ENCODE measurements around the gene CEACAM5. TPM values are rescaled to one million over a fixed set of nuclear protein-coding genes. Genes with fewer than 3 reads are reported as not detected.
"Not testable (repeated sequence)": the region's sequence is repeated elsewhere in the genome, so short reads cannot be mapped to it uniquely, and the experiment has no call there.

Gene CEACAM5
- polyA plus RNA-seq, 1 experiment: not detected

- no peak for TF ChIP-seq CTCF (IDR thresholded peaks at IDR 0.05; ENCODE audit: insufficient read depth, low read depth, low read length)
- POLR2A ChIA-PET: no interaction called here
- DNase-seq (ENCODE audit: low read depth): no peak
- Histone ChIP-seq H3K36me3 (ENCODE audit: control insufficient read depth, insufficient read depth, low read length) (no peaks in the 10 kb centered on the region), H3K27me3 (ENCODE audit: control insufficient read depth, insufficient read depth, low read length) (no peaks in the 10 kb centered on the region), H3K4me3 (ENCODE audit: low read depth, low read length) (no peak overlapping the region)
- CTCF ChIA-PET: no interaction called here
Observed at GRCh38 chr19:41705393-41706174, 2.8 kb upstream of the CEACAM5 start.

GRCh38 chr19:41706741-41707501 is 1.5 kb upstream of the CEACAM5 start:
- CTCF ChIA-PET: interaction anchor here (0.8 to 1.4 kb wide), 5 partner anchors 10 to 110 kb away, joined by 3 to 5 read pairs (median 3); partner anchors contain the start of gene CEACAM7
- Histone ChIP-seq H3K4me3 (ENCODE audit: low read depth, low read length) (no peak overlapping the region), H3K36me3 (ENCODE audit: control insufficient read depth, insufficient read depth, low read length) (no peaks in the 10 kb centered on the region), H3K27me3 (ENCODE audit: control insufficient read depth, insufficient read depth, low read length) (no peaks in the 10 kb centered on the region)
- POLR2A ChIA-PET: no interaction called here
- peak; percentile 57 for TF ChIP-seq CTCF (IDR thresholded peaks at IDR 0.05; ENCODE audit: insufficient read depth, low read depth, low read length)
- DNase-seq (ENCODE audit: low read depth): no peak

- no peak for TF ChIP-seq CTCF (IDR thresholded peaks at IDR 0.05; ENCODE audit: insufficient read depth, low read depth, low read length)
- POLR2A ChIA-PET: no interaction called here
- Histone ChIP-seq H3K4me3 (ENCODE audit: low read depth, low read length) (no peak overlapping the region), H3K36me3 (ENCODE audit: control insufficient read depth, insufficient read depth, low read length) (no peaks in the 10 kb centered on the region), H3K27me3 (ENCODE audit: control insufficient read depth, insufficient read depth, low read length) (no peaks in the 10 kb centered on the region)
- CTCF ChIA-PET: interaction anchor here (1.0 to 1.4 kb wide), 4 partner anchors 9 to 111 kb away, joined by 3 to 5 read pairs (median 3); partner anchors contain the start of gene CEACAM7
- no peak for DNase-seq (ENCODE audit: low read depth)
Observed at GRCh38 chr19:41707502-41707812, 969 bp upstream of the CEACAM5 start.

GRCh38 chr19:41707871-41708371 is 505 bp upstream of the CEACAM5 start:
- POLR2A ChIA-PET: no interaction called here
- no peaks in the 10 kb centered on the region for H3K27me3 ChIP-seq (ENCODE audit: control insufficient read depth, insufficient read depth, low read length)
- no peak for TF ChIP-seq CTCF (IDR thresholded peaks at IDR 0.05; ENCODE audit: insufficient read depth, low read depth, low read length)
- CTCF ChIA-PET: interaction anchor here (1.0 to 1.1 kb wide), 2 partner anchors 19 to 111 kb away, joined by 3 read pairs; partner anchors contain the start of gene CEACAM7
- no peaks in the 10 kb centered on the region for H3K36me3 ChIP-seq (ENCODE audit: control insufficient read depth, insufficient read depth, low read length)
- H3K4me3 ChIP-seq (ENCODE audit: low read depth, low read length): no peak overlapping the region
- DNase-seq (ENCODE audit: low read depth): no peak

- CTCF ChIA-PET; H3K36me3 ChIP-seq (ENCODE audit: control insufficient read depth, insufficient read depth, low read length); H3K27me3 ChIP-seq (ENCODE audit: control insufficient read depth, insufficient read depth, low read length); POLR2A ChIA-PET; H3K4me3 ChIP-seq (ENCODE audit: low read depth, low read length); DNase-seq (ENCODE audit: low read depth): not testable (repeated sequence)
Observed at GRCh38 chr19:41709516-41709915, 1.1 kb downstream of the CEACAM5 start.
